Caco-2 (cell line): ENCODE data around the gene OCEL1. TPM values are rescaled to one million over a fixed set of nuclear protein-coding genes. Genes with fewer than 3 reads are reported as not detected.

Experiments
- BruUV-seq: library from RNA; stranded (reverse); fragments of 400-500 nt; replicated peaks from 2 replicates; lab custom pipeline; 2021; lab: Mats Ljungman, UMichigan
- CTCF ChIA-PET: fragments of 300-600 bp; sonication (Branson Sonifier 250); formaldehyde crosslinking; loops from one replicate; lab custom pipeline; 2022; ENCODE audit warnings: antibody characterized with exemption; lab: Charles Lee
- POLR2A ChIA-PET: fragments of 300-600 bp; sonication (Branson Sonifier 250); formaldehyde crosslinking; loops from one replicate; lab custom pipeline; 2022; ENCODE audit warnings: antibody characterized with exemption; lab: Charles Lee
- DNase-seq, 2 experiments: peaks; one replicate each; pipeline versions ENCODE4 v3.0.0 to v3.0.0-alpha.2; 2020 to 2022
- H3K27me3 ChIP-seq: replicated peaks from 2 replicates; pipeline ENCODE4 v1.6.0; 2011; ENCODE audit warnings: low read length; ENCODE audit not compliant: control insufficient read depth, insufficient read depth
- H3K36me3 ChIP-seq: 2 replicates; pipeline ENCODE4 v1.5.1; 2011; ENCODE audit warnings: low read length; ENCODE audit not compliant: control insufficient read depth, insufficient read depth
- H3K4me1 ChIP-seq: fragments of 250-450 bp; sonication (Bioruptor Pico); 2 replicates; pipeline ENCODE4 v1.5.1; 2020; ENCODE audit warnings: mild to moderate bottlenecking
- H3K4me3 ChIP-seq: 2 replicates; pipeline ENCODE4 v1.5.1; 2011; ENCODE audit warnings: low read depth, mild to moderate bottlenecking, control low read depth, low read length
- H3K9me3 ChIP-seq: fragments of 250-450 bp; sonication (Bioruptor Pico); 2 replicates; pipeline ENCODE4 v1.5.1; 2020; ENCODE audit warnings: mild to moderate bottlenecking, moderate library complexity
- H3K27ac Mint-ChIP-seq: one replicate; pipeline ENCODE4 v1.8.0; 2022; ENCODE audit warnings: mixed read lengths; ENCODE audit not compliant: unreplicated experiment
- H3K27me3 Mint-ChIP-seq: one replicate; pipeline ENCODE4 v1.8.0; 2022; ENCODE audit warnings: mixed read lengths; ENCODE audit not compliant: insufficient read depth, unreplicated experiment
- H3K36me3 Mint-ChIP-seq: one replicate; pipeline ENCODE4 v1.8.0; 2022; ENCODE audit warnings: mild to moderate bottlenecking, mixed read lengths; ENCODE audit not compliant: insufficient read depth, unreplicated experiment
- H3K4me1 Mint-ChIP-seq: one replicate; pipeline ENCODE4 v1.8.0; 2022; ENCODE audit warnings: low read depth, mixed read lengths; ENCODE audit not compliant: unreplicated experiment
- H3K4me3 Mint-ChIP-seq: one replicate; pipeline ENCODE4 v1.8.0; 2022; ENCODE audit warnings: mild to moderate bottlenecking, moderate library complexity, mixed read lengths; ENCODE audit not compliant: unreplicated experiment
- H3K9me3 Mint-ChIP-seq: one replicate; pipeline ENCODE4 v1.8.0; 2022; ENCODE audit warnings: mixed read lengths; ENCODE audit not compliant: unreplicated experiment
- intact Hi-C: fragments of 100-400 bp; cut with micrococcal nuclease; formaldehyde crosslinking; loops from one replicate; pipeline ENCODE4 v1.10.0; 2022; ENCODE audit not compliant: unreplicated experiment
- total RNA-seq: library from RNA; stranded (reverse); gene quantifications from 2 replicates; pipeline ENCODE4 v1.2.3, GENCODE V29; 2022
- TF ChIP-seq, protein P1 (sequence below), 2 experiments: fragments of 200-600 bp in 1 of 2; IDR thresholded peaks; 1 replicate in 1 of 2; 2 replicates in 1 of 2; pipeline versions ENCODE4 v1.5.1 to v1.8.0; 2011 to 2022; ENCODE audit warnings: antibody characterized with exemption in 1 of 2, control low read depth in 1 of 2, inconsistent platforms in 1 of 2, low read depth in 1 of 2, low read length in 1 of 2, mild to moderate bottlenecking in 1 of 2, moderate library complexity in 1 of 2; ENCODE audit not compliant: insufficient read depth in 1 of 2, severe bottlenecking in 1 of 2, unreplicated experiment in 1 of 2

Gene OCEL1
- total RNA-seq, 1 experiment from 2014 or later, result 14.9 TPM

DNA sequence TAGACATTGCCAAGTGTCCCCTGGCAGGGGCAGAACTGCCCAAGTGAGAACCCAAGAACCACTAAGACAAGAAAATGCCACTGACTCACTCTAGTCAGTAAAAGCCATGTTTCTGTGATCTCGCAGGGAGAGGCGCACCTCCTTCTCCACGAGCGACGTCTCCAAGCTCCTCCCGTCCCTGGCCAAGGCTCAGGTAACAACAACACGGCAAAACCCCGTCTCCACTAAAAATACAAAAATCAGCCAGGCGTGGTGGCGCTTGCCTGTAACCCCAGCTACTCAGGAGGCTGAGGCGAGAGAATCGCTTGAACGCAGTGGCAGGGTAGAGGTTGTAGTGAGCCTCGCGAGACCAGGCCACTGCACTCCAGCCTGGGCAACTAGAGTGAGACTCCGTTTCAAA is 28.4 kb upstream of the OCEL1 start:
- no peak overlapping the region for H3K4me3 Mint-ChIP-seq
- ChIA-PET POLR2A (no interaction called here), CTCF (interaction anchor here (0.7 kb wide), 1 partner anchor 329 kb away, joined by 3 read pairs; no protein-coding TSS in a partner anchor)
- BruUV-seq, result no TSS peak
- intact Hi-C loops, result no loop called here
- no peak overlapping the region for H3K27ac Mint-ChIP-seq
- H3K9me3 Mint-ChIP-seq, result no peaks in the 10 kb centered on the region
- H3K27me3 Mint-ChIP-seq, result no peaks in the 10 kb centered on the region
- DNase-seq, result no peak
- no peaks in the 10 kb centered on the region for H3K36me3 ChIP-seq
- H3K4me1 Mint-ChIP-seq, result no peaks in the 10 kb centered on the region
- H3K36me3 Mint-ChIP-seq, result peaks cover 35% of the 10 kb centered on the region
- no peaks in the 10 kb centered on the region for H3K9me3 ChIP-seq
- H3K4me1 ChIP-seq, result no peaks in the 10 kb centered on the region
- TF ChIP-seq, protein P1, sequence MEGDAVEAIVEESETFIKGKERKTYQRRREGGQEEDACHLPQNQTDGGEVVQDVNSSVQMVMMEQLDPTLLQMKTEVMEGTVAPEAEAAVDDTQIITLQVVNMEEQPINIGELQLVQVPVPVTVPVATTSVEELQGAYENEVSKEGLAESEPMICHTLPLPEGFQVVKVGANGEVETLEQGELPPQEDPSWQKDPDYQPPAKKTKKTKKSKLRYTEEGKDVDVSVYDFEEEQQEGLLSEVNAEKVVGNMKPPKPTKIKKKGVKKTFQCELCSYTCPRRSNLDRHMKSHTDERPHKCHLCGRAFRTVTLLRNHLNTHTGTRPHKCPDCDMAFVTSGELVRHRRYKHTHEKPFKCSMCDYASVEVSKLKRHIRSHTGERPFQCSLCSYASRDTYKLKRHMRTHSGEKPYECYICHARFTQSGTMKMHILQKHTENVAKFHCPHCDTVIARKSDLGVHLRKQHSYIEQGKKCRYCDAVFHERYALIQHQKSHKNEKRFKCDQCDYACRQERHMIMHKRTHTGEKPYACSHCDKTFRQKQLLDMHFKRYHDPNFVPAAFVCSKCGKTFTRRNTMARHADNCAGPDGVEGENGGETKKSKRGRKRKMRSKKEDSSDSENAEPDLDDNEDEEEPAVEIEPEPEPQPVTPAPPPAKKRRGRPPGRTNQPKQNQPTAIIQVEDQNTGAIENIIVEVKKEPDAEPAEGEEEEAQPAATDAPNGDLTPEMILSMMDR (IDR thresholded peaks at IDR 0.05; ENCODE audit: insufficient read depth in 1 of 2, low read depth in 1 of 2, low read length in 1 of 2, severe bottlenecking in 1 of 2, unreplicated experiment in 1 of 2), result no peak
- no peak overlapping the region for H3K4me3 ChIP-seq
- no peaks in the 10 kb centered on the region for H3K27me3 ChIP-seq

DNA sequence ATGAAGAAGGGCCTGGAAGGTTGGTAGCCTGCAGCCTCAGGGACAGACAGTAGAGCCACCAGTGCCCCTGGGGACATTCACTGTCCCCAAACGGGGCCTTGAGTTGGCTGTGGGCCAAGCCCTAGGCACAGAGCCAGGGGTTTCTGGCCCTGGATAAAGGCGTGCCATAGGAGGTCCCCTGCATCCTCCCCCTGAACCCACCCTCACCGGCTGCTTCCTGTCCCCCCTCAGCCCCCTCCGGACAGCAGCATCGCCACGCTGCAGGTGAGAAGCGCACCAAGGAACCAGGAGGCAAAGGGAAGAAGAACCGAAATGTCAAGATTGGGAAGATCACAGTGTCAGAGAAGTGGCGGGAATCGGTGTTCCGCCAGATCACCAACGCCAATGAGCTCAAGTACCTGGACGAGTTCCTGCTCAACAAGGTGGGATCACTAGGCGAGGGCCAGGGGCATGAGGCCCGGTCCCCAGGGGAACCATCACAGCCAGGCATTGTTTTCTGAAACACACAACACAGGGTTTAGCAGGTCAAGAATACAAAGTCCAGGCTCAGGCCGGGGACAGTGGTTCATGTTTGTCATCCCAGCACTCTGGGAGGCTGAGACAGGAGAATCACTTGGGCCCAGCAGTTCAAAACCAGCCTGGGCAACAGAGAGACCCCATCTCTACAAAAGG is 25.5 kb upstream of the OCEL1 start:
- Mint-ChIP-seq H3K27ac (no peak overlapping the region), H3K27me3 (no peaks in the 10 kb centered on the region), H3K9me3 (no peaks in the 10 kb centered on the region), H3K4me3 (no peak overlapping the region), H3K36me3 (peaks cover 36% of the 10 kb centered on the region), H3K4me1 (no peaks in the 10 kb centered on the region)
- Histone ChIP-seq H3K4me1 (no peaks in the 10 kb centered on the region), H3K4me3 (no peak overlapping the region), H3K36me3 (no peaks in the 10 kb centered on the region), H3K9me3 (no peaks in the 10 kb centered on the region), H3K27me3 (no peaks in the 10 kb centered on the region)
- intact Hi-C loops, result no loop called here
- POLR2A ChIA-PET, result no interaction called here
- DNase-seq, result no peak
- TF ChIP-seq, protein P1 (IDR thresholded peaks at IDR 0.05; ENCODE audit: insufficient read depth in 1 of 2, low read depth in 1 of 2, low read length in 1 of 2, severe bottlenecking in 1 of 2, unreplicated experiment in 1 of 2), result no peak
- CTCF ChIA-PET, result no interaction called here
- no TSS peak for BruUV-seq

DNA sequence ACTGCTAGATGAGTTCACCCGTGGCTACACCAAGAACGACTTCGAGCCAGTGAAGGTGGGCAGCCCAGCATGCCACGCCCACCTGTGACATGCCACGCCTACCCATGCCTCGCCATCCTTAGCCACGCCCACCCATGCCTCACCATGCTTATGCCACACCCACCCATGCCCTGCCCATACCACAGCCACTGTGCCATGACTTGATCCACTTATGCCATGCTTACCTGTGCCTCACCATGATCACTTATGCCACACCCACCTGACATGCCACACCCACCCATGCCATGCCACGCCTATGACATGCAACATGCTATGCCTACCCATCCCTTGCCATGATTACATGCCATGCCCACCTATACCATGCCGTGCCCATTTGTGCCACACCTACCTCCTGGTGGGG is 23.8 kb upstream of the OCEL1 start:
- TF ChIP-seq, protein P1 (IDR thresholded peaks at IDR 0.05; ENCODE audit: insufficient read depth in 1 of 2, low read depth in 1 of 2, low read length in 1 of 2, severe bottlenecking in 1 of 2, unreplicated experiment in 1 of 2), result no peak
- no peaks in the 10 kb centered on the region for H3K4me1 Mint-ChIP-seq
- Histone ChIP-seq H3K4me3 (no peak overlapping the region), H3K36me3 (no peaks in the 10 kb centered on the region), H3K4me1 (no peaks in the 10 kb centered on the region), H3K9me3 (no peaks in the 10 kb centered on the region), H3K27me3 (no peaks in the 10 kb centered on the region)
- no TSS peak for BruUV-seq
- ChIA-PET CTCF (no interaction called here), POLR2A (no interaction called here)
- peaks cover 34% of the 10 kb centered on the region for H3K36me3 Mint-ChIP-seq
- intact Hi-C loops, result no loop called here
- no peaks in the 10 kb centered on the region for H3K9me3 Mint-ChIP-seq
- H3K4me3 Mint-ChIP-seq, result no peak overlapping the region
- no peak for DNase-seq
- H3K27me3 Mint-ChIP-seq, result no peaks in the 10 kb centered on the region
- H3K27ac Mint-ChIP-seq, result no peak overlapping the region
